HG03196 (cell line): ENCODE measurements around the gene POP4.

ENCODE experiments used
- ATAC-seq: cut with Tn5 transposase; IDR thresholded peaks from one replicate; pipeline ENCODE4 v1.9.1; 2021; ENCODE audit not compliant: unreplicated experiment

Gene POP4

GRCh38 chr19:29629836-29630534, 23.9 kb downstream of the POP4 start:
- ATAC-seq: no peak

GRCh38 chr19:29630655-29631054, 24.6 kb downstream of the POP4 start:
- ATAC-seq: no peak

GRCh38 chr19:29631450-29631849, 25.4 kb downstream of the POP4 start:
- no peak for ATAC-seq

GRCh38 chr19:29634002-29634401, 27.9 kb downstream of the POP4 start:
- ATAC-seq: no peak

GRCh38 chr19:29634423-29635130, 28.5 kb downstream of the POP4 start:
- no peak for ATAC-seq

GRCh38 chr19:29635963-29636362, 29.9 kb downstream of the POP4 start:
- ATAC-seq: no peak

- no peak for ATAC-seq
Observed at GRCh38 chr19:29636553-29637360, 30.7 kb downstream of the POP4 start.

GRCh38 chr19:29639086-29639485, 33.0 kb downstream of the POP4 start:
- ATAC-seq: no peak

GRCh38 chr19:29640231-29640630, 34.1 kb downstream of the POP4 start:
- no peak for ATAC-seq

- no peak for ATAC-seq
Observed at GRCh38 chr19:29641597-29641996, 35.5 kb downstream of the POP4 start.

GRCh38 chr19:29643361-29643935, 37.4 kb downstream of the POP4 start:
- ATAC-seq: no peak

- no peak for ATAC-seq
Observed at GRCh38 chr19:29644210-29644609, 38.1 kb downstream of the POP4 start.

- ATAC-seq: no peak
Observed at GRCh38 chr19:29645491-29645867, 39.4 kb downstream of the POP4 start.

- ATAC-seq: no peak
Observed at GRCh38 chr19:29645911-29646310, 39.8 kb downstream of the POP4 start.

GRCh38 chr19:29650772-29651387, 44.8 kb downstream of the POP4 start:
- no peak for ATAC-seq

GRCh38 chr19:29651622-29652394, 45.7 kb downstream of the POP4 start:
- no peak for ATAC-seq

GRCh38 chr19:29653398-29653797, 47.3 kb downstream of the POP4 start:
- ATAC-seq: no peak

GRCh38 chr19:29655648-29656335, 49.7 kb downstream of the POP4 start:
- no peak for ATAC-seq

- no peak for ATAC-seq
Observed at GRCh38 chr19:29658221-29658991, 52.3 kb downstream of the POP4 start.
